Activated CD8-positive, alpha-beta T cell treated with anti-CD3 and anti-CD28 coated beads for 36 hours (primary cell): Measurements from ENCODE around the gene NCKAP5L. TPM values are rescaled to one million over a fixed set of nuclear protein-coding genes. Genes with fewer than 3 reads are reported as not detected.

Source experiments
- ATAC-seq: fragments of 200-7000 bp; cut with Tn5 transposase; one replicate; pipeline ENCODE4 v1.10.0; 2021; ENCODE audit warnings: mild to moderate bottlenecking, moderate library complexity
- CTCF ChIA-PET: fragments of 350-600 bp; sonication (Branson Sonifier 250); formaldehyde crosslinking; loops from one replicate; lab custom pipeline; 2021; ENCODE audit warnings: antibody characterized with exemption; lab: Charles Lee
- POLR2A ChIA-PET: fragments of 350-600 bp; sonication (Branson Sonifier 250); formaldehyde crosslinking; loops from one replicate; lab custom pipeline; 2021; ENCODE audit warnings: antibody characterized with exemption; lab: Charles Lee
- DNase-seq: peaks from one replicate; pipeline ENCODE4 v3.0.0-alpha.2; 2020
- H3K27ac Mint-ChIP-seq: one replicate; pipeline ENCODE4 v1.8.0; 2021; ENCODE audit warnings: mild to moderate bottlenecking, mixed read lengths
- H3K27me3 Mint-ChIP-seq: one replicate; pipeline ENCODE4 v1.8.0; 2021; ENCODE audit warnings: mixed read lengths
- H3K36me3 Mint-ChIP-seq: one replicate; pipeline ENCODE4 v1.8.0; 2021; ENCODE audit warnings: low read depth, mixed read lengths
- H3K4me1 Mint-ChIP-seq: one replicate; pipeline ENCODE4 v1.8.0; 2021; ENCODE audit warnings: low read depth, mixed read lengths
- H3K4me3 Mint-ChIP-seq: one replicate; pipeline ENCODE4 v1.8.0; 2021; ENCODE audit warnings: mild to moderate bottlenecking, moderate library complexity, mixed read lengths
- H3K9me3 Mint-ChIP-seq: one replicate; pipeline ENCODE4 v1.8.0; 2021; ENCODE audit warnings: mixed read lengths
- intact Hi-C: fragments of 100-400 bp; cut with micrococcal nuclease; formaldehyde crosslinking; loops from one replicate; pipeline ENCODE4 v1.10.0; 2022
- total RNA-seq, 2 experiments: library from RNA; stranded (reverse); gene quantifications; one replicate each; pipeline ENCODE4 v1.2.3, GENCODE V29; 2021
- TF ChIP-seq, protein P1 (sequence below): fragments of 200-600 bp; IDR thresholded peaks from one replicate; pipeline ENCODE4 v1.8.0; 2022; ENCODE audit warnings: antibody characterized with exemption, mild to moderate bottlenecking

The NCKAP5L gene
- total RNA-seq, 2 experiments from 2014 or later, result 5.5 to 5.7 TPM

DNA sequence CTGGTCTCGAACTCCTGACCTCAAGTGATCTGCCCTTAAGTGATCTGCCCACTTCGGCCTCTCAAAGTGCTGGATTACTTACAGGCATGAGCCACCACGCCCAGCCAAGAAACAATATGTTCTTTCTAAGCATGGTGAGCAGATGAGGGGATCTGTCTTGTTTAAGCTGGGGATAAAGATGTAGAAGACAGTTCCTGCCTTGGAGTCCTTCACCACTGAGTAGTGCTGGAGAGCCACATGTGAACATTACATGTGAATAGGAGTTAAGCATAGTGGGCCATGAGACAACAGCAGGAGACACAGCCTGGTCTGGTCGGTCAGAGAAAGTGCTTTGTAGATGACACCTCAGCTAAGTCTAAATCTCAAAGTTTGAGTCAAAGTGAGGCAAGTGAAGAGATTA is 60.9 kb downstream of the NCKAP5L start:
- ChIA-PET POLR2A (interaction anchor here (0.9 to 3.5 kb wide), 4 partner anchors 15 to 26 kb away, joined by 3 to 15 read pairs (median 4); partner anchors contain the start of gene TMBIM6), CTCF (interaction anchor here (1.0 to 9.6 kb wide), 4 partner anchors 11 to 94 kb away, joined by 3 to 90 read pairs (median 68); partner anchors contain the start of gene TMBIM6)
- H3K36me3 Mint-ChIP-seq, result peaks cover 31% of the 10 kb centered on the region
- H3K9me3 Mint-ChIP-seq, result no peaks in the 10 kb centered on the region
- TF ChIP-seq, protein P1, sequence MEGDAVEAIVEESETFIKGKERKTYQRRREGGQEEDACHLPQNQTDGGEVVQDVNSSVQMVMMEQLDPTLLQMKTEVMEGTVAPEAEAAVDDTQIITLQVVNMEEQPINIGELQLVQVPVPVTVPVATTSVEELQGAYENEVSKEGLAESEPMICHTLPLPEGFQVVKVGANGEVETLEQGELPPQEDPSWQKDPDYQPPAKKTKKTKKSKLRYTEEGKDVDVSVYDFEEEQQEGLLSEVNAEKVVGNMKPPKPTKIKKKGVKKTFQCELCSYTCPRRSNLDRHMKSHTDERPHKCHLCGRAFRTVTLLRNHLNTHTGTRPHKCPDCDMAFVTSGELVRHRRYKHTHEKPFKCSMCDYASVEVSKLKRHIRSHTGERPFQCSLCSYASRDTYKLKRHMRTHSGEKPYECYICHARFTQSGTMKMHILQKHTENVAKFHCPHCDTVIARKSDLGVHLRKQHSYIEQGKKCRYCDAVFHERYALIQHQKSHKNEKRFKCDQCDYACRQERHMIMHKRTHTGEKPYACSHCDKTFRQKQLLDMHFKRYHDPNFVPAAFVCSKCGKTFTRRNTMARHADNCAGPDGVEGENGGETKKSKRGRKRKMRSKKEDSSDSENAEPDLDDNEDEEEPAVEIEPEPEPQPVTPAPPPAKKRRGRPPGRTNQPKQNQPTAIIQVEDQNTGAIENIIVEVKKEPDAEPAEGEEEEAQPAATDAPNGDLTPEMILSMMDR, result no peak
- H3K4me1 Mint-ChIP-seq, result peaks cover 46% of the 10 kb centered on the region
- H3K27me3 Mint-ChIP-seq, result no peaks in the 10 kb centered on the region
- intact Hi-C loops, result no loop called here
- peak overlapping the region; percentile 33 for H3K27ac Mint-ChIP-seq
- no peak overlapping the region for H3K4me3 Mint-ChIP-seq
- DNase-seq, result no peak
- no peak for ATAC-seq

DNA sequence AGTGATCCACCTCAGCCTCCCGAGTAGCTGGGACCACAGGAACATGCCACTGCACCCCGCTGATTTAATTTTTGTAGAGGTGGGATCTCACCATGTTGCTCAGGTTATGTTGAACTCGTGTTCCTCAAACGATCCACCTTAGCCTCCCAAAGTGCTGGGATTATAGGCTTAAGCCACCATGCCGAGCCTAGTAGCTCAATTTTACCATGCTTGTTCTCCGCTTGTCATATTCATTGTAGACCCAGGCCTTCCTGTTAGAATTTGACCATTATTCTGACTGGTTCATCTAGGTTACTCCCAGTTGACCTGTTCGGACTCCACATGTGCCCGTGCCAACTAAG is 62.1 kb downstream of the NCKAP5L start:
- no peak for DNase-seq
- no peak overlapping the region for H3K4me3 Mint-ChIP-seq
- POLR2A ChIA-PET, result interaction anchor here (0.6 to 3.5 kb wide), 7 partner anchors 9 to 75 kb away, joined by 3 to 15 read pairs (median 3); partner anchors contain the start of gene TMBIM6
- H3K9me3 Mint-ChIP-seq, result no peaks in the 10 kb centered on the region
- H3K4me1 Mint-ChIP-seq, result peaks cover 58% of the 10 kb centered on the region
- H3K27ac Mint-ChIP-seq, result peak overlapping the region; percentile 76
- intact Hi-C loops, result no loop called here
- TF ChIP-seq, protein P1, result no peak
- no peaks in the 10 kb centered on the region for H3K27me3 Mint-ChIP-seq
- no peak for ATAC-seq
- peaks cover 44% of the 10 kb centered on the region for H3K36me3 Mint-ChIP-seq
- CTCF ChIA-PET, result interaction anchor here (7.4 to 9.6 kb wide), 3 partner anchors 12 to 74 kb away, joined by 66 to 90 read pairs (median 70); partner anchors contain the start of gene TMBIM6

DNA sequence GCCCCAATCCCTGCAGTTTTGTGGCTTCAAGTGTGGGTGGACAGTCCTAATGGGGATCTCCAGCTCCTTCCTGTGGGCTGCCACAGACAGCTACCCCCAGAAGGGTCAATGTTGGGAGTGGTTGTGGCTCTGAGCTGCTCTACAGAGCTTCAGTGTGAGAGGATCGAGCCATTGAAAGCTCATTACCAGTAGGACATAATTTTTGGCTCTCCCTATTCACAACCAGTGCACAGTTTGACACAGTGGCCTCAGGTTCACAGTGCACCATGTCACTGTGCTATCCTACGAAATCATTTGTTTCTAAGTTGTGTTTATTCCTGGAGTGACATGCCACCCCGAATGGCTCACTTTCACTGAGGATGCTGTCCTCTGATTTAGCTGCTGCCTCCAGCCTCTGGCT is 64.1 kb downstream of the NCKAP5L start:
- CTCF ChIA-PET, result interaction anchor here (0.7 to 9.6 kb wide), 9 partner anchors 9 to 76 kb away, joined by 3 to 104 read pairs (median 35); partner anchors contain the start of genes NCKAP5L and TMBIM6
- H3K9me3 Mint-ChIP-seq, result no peaks in the 10 kb centered on the region
- H3K27ac Mint-ChIP-seq, result peak overlapping the region; percentile 86
- no peak overlapping the region for H3K4me3 Mint-ChIP-seq
- TF ChIP-seq, protein P1, result no peak
- H3K4me1 Mint-ChIP-seq, result peaks cover 64% of the 10 kb centered on the region
- ATAC-seq, result no peak
- H3K36me3 Mint-ChIP-seq, result peaks cover 51% of the 10 kb centered on the region
- H3K27me3 Mint-ChIP-seq, result no peaks in the 10 kb centered on the region
- DNase-seq, result no peak
- POLR2A ChIA-PET, result interaction anchor here (0.8 to 8.0 kb wide), 7 partner anchors 12 to 75 kb away, joined by 3 to 74 read pairs (median 5); partner anchors contain the start of gene TMBIM6
- intact Hi-C loops, result no loop called here

DNA sequence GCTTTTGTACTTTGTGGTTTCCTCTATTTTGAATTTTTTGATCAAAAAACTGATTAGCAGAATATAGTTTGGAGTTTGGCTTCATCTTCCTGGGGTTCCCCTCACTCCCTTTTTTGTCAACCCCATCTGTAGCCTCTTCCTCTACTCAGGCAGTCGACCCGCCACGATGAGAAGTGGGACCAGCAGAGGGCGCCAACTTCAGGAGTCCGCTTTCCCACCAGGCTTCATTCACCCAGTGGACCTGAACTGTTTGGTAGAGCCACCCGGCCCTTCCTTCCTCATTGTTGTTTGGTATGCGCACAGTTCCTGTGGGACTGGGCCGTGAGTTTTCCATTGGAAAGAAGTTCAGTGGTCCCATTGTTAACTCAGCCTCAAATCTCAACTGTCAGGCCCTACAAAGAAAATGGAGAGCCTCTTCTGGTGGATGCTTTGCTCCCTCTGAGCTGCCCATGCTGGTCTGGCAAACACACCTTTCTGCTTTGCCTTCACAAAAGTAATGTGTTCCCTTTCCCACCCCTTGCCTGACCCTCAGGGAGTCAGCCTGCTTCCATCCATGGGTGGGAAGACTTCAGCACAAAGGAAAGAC is 65.1 kb downstream of the NCKAP5L start:
- H3K27me3 Mint-ChIP-seq, result no peaks in the 10 kb centered on the region
- DNase-seq (peak; percentile 89), ATAC-seq (peak; percentile 56)
- intact Hi-C loops, result loop anchor here (2.0 kb wide), 2 partner anchors 14 to 22 kb away; partner anchors contain the start of gene TMBIM6
- TF ChIP-seq, protein P1, result peak; percentile 85
- ChIA-PET CTCF (interaction anchor here (0.8 to 9.6 kb wide), 28 partner anchors 9 to 204 kb away, joined by 3 to 104 read pairs (median 6); partner anchors contain the start of genes BCDIN3D, FMNL3, NCKAP5L and TMBIM6), POLR2A (interaction anchor here (1.2 to 8.0 kb wide), 9 partner anchors 9 to 76 kb away, joined by 3 to 74 read pairs (median 5); partner anchors contain the start of genes NCKAP5L and TMBIM6)
- peaks cover 68% of the 10 kb centered on the region for H3K4me1 Mint-ChIP-seq
- H3K27ac Mint-ChIP-seq, result peak overlapping the region; percentile 86
- peak overlapping the region; percentile 18 for H3K4me3 Mint-ChIP-seq
- no peaks in the 10 kb centered on the region for H3K9me3 Mint-ChIP-seq
- peaks cover 61% of the 10 kb centered on the region for H3K36me3 Mint-ChIP-seq
